KOPT-K1 (cell line): ENCODE data around the gene PGGHG.
A peak's percentile ranks its signal among the peaks of the same experiment; 100 is the strongest.
"Not testable (repeated sequence)": the region's sequence is repeated elsewhere in the genome, so short reads cannot be mapped to it uniquely, and the experiment has no call there.

Source experiments
- H3K27ac ChIP-seq: fragments of 200-600 bp; sonication (generic); 2 replicates; pipeline ENCODE4 v1.5.1; 2016; ENCODE audit warnings: antibody characterized with exemption, mild to moderate bottlenecking, low read depth, low read length; ENCODE audit not compliant: poor library complexity, severe bottlenecking
- H3K36me3 ChIP-seq: fragments of 200-600 bp; sonication (generic); 2 replicates; pipeline ENCODE4 v1.5.1; 2017; ENCODE audit warnings: antibody characterized with exemption, mild to moderate bottlenecking, low read length, moderate library complexity; ENCODE audit not compliant: insufficient read depth
- H3K9me3 ChIP-seq: fragments of 200-600 bp; sonication (generic); 2 replicates; pipeline ENCODE4 v1.5.1; 2017; ENCODE audit warnings: antibody characterized with exemption, low read length, mild to moderate bottlenecking; ENCODE audit not compliant: insufficient read depth, poor library complexity, severe bottlenecking

The PGGHG gene

GRCh38 chr11:330694-331357 is 41.9 kb downstream of the PGGHG start:
- Histone ChIP-seq H3K9me3 (peaks cover 6% of the 10 kb centered on the region), H3K36me3 (no peaks in the 10 kb centered on the region), H3K27ac (peak overlapping the region; percentile 82)

DNA sequence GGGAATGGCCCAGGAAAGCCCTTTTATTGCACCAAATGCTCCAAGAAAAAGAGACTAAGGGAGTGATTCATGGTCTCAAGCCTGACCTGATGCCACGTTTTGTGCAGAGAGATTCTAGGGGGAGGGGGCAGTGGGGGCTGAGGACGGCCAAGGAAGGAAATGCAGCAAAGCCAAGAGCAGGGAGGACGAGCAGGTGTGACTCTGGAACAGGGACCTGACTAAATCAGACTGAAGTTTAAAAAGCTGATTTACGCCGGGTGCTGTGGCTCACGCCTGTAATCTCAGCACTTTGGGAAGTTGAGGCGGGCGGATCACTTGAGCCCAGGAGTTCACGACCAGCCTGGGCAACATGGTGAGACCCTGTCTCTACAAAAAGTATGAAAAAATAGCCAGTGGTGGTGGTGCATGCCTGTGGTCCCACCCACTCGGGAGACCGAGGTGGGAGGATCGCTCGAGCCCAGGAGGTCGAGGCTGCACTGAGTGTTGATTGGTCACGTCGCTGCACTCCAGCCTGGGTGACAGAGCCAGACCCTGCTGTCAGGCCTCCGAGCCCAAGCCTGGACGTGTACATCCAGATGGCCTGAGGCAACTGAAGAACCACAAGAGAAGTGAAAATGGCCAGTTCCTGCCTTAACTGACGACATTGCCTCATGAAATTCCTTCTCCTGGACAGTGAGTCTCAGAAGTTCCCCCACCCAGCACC is 42.6 kb downstream of the PGGHG start:
- no peaks in the 10 kb centered on the region for H3K36me3 ChIP-seq
- peak overlapping the region; percentile 82 for H3K27ac ChIP-seq
- H3K9me3 ChIP-seq, result peaks cover 6% of the 10 kb centered on the region

DNA sequence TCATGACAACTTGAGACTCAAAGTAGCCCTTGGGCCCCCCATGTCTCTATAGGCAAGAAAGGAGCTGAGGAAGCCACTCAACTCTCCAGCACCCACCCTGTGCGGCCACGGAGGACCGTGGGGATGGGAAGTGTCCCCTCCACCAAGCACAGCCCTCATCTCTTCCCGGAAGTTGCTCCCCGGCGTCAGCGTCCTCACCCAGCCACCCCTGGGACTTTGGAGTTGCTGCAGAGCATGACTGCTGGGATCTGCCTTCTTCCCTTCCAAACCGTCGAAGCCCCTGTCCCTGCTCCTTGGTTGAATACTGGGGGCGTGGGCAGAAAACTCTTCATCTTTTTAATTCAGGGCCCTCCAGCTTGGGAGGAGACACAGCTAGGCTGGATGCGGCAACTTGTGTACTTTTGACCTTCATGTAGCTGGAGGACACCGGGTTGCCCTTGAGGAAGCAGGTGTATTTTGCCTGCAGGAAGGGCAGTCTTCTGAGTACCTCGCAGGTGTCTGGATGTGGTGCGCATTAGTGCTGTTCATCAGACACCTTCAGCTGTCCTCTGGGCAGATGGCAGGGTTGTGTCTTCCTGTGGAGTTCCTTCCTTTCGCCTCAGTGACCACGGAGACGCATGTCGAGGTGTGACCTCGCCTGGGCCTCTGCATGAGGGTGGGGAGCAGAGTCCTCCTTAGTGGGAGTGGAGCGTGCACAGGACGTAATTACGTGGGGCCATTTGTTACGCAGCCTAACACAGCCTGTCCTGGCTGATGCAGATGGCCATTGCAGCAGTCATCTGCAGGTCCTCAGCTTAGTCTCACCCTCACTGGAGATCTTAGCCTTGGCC is 43.9 kb downstream of the PGGHG start:
- Histone ChIP-seq H3K36me3 (no peaks in the 10 kb centered on the region), H3K27ac (peak overlapping the region; percentile 82), H3K9me3 (peaks cover 6% of the 10 kb centered on the region)

GRCh38 chr11:333616-334263 is 44.8 kb downstream of the PGGHG start:
- H3K27ac ChIP-seq, result peak overlapping the region; percentile 18
- H3K36me3 ChIP-seq, H3K9me3 ChIP-seq: not testable (repeated sequence)

GRCh38 chr11:334264-334994 is 45.5 kb downstream of the PGGHG start:
- no peaks in the 10 kb centered on the region for H3K36me3 ChIP-seq
- H3K9me3 ChIP-seq, result peaks cover 6% of the 10 kb centered on the region
- peak overlapping the region; percentile 18 for H3K27ac ChIP-seq

- Histone ChIP-seq H3K36me3 (no peaks in the 10 kb centered on the region), H3K9me3 (peaks cover 6% of the 10 kb centered on the region), H3K27ac (peak overlapping the region; percentile 57)
Measured at GRCh38 chr11:335779-336658, 47.1 kb downstream of the PGGHG start.

- Histone ChIP-seq H3K9me3 (peaks cover 6% of the 10 kb centered on the region), H3K27ac (peak overlapping the region; percentile 57), H3K36me3 (no peaks in the 10 kb centered on the region)
Measured at GRCh38 chr11:336659-337198, 47.8 kb downstream of the PGGHG start.

DNA sequence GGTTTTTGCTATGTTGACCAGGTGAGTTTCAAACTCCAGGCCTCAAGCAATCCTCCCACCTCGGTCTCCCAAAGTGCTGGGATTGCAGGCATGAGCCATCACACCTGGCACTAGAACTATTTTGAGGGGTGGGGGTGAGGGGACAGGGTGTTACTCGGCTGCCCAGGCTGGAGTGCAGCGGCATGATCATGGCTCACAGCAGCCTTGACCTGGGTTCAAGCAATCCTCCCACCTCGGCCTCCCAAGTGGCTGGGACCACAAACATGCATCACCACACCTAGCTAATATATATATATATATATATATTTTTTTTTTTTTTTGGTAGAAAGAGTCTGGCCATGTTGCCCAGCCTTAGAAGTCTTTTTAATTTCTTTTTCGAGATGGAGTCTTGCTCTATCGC is 48.8 kb downstream of the PGGHG start:
- H3K27ac ChIP-seq, result no peak overlapping the region
- no peaks in the 10 kb centered on the region for H3K36me3 ChIP-seq
- peaks cover 6% of the 10 kb centered on the region for H3K9me3 ChIP-seq

GRCh38 chr11:339963-340362 is 51.0 kb downstream of the PGGHG start:
- Histone ChIP-seq H3K9me3 (no peaks in the 10 kb centered on the region), H3K27ac (peak overlapping the region; percentile 48), H3K36me3 (no peaks in the 10 kb centered on the region)

DNA sequence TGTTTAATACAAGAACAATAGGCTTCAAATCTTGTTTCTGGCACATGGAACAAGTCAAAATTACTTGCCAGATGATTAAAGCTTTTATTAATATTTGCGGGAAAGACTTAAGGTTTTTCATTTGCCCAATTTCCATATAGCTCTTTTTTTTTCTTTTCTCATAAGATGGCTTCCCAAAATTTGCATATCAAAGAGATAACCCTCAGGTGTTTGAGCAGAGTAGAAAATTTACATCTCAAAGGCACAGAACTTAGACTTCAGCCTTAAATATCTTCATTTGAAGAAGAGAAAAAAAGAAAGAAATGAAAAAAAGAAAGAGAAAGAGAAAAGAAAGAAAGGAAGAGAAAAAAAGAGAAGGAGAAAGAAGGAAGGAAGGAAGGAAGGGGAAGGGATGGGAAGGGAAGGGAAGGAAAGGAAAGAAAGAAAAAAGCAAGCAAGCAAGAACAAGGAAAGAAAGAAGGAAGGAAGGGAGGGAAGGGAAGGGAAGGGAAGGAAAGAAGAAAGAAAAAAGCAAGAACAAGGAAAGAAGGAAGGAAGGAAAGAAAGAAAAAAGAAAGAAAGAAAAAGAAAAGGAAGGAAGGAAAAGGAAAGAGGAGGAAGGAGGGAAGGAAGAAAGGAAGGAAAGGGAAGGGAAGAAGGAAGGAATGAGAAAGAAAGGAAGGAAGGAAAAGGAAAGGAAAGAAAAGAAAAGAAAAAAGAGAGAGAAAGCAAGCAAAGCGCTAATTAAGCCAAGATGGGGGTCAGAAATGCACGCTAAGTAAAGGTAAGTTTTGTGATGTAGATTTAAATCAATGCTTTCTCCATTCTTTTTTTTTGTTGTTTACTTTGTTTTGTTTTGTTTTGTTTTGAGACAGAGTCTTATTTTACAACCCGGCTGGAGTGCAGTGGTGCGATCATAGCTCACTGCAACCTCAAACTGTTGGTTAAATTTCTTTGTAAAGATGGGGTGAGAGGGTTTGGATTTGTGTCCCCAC is 51.9 kb downstream of the PGGHG start:
- Histone ChIP-seq H3K27ac (peak overlapping the region; percentile 48), H3K9me3 (no peaks in the 10 kb centered on the region)

GRCh38 chr11:342328-342727 is 53.4 kb downstream of the PGGHG start:
- peak overlapping the region; percentile 35 for H3K27ac ChIP-seq
- H3K36me3 ChIP-seq, result no peaks in the 10 kb centered on the region
- H3K9me3 ChIP-seq, result no peaks in the 10 kb centered on the region

More for the DNA sequence above, 51.9 kb downstream of the PGGHG start:
- H3K36me3 ChIP-seq, result no peaks in the 10 kb centered on the region

GRCh38 chr11:344836-345578 is 56.1 kb downstream of the PGGHG start:
- Histone ChIP-seq H3K36me3 (no peaks in the 10 kb centered on the region), H3K9me3 (no peaks in the 10 kb centered on the region), H3K27ac (no peak overlapping the region)
